GM18526 (cell line): ENCODE measurements around the gene TOMM40L.

Experiments
- POLR2A ChIP-seq: IDR thresholded peaks from 3 replicates; pipeline ENCODE4 v1.6.1; 2011; ENCODE audit not compliant: insufficient read length; ENCODE audit errors: extremely low read depth

TOMM40L gene

GRCh38 chr1:161226320-161226711 lies 456 bp downstream of the TOMM40L start:
- TF ChIP-seq POLR2A = no peak

GRCh38 chr1:161226759-161227158 lies 899 bp downstream of the TOMM40L start:
- no peak for TF ChIP-seq POLR2A

- no peak for TF ChIP-seq POLR2A
These were observed 1.5 kb downstream of the TOMM40L start for GRCh38 chr1:161227196-161227871.

- TF ChIP-seq POLR2A = no peak
These were observed 2.2 kb downstream of the TOMM40L start for GRCh38 chr1:161228032-161228431.

- no peak for TF ChIP-seq POLR2A
These were observed 4.0 kb downstream of the TOMM40L start for GRCh38 chr1:161229896-161230295.

GRCh38 chr1:161230762-161231161 lies 4.9 kb downstream of the TOMM40L start:
- TF ChIP-seq POLR2A = no peak

- TF ChIP-seq POLR2A = no peak
These were observed 7.2 kb downstream of the TOMM40L start for GRCh38 chr1:161233102-161233501.

- no peak for TF ChIP-seq POLR2A
These were observed 10.3 kb downstream of the TOMM40L start for GRCh38 chr1:161235957-161236775.

- TF ChIP-seq POLR2A = no peak
These were observed 12.2 kb downstream of the TOMM40L start, which contains the start of gene NR1I3 for GRCh38 chr1:161238039-161238473. Gene NR1I3, minus strand, starts transcription at chr1:161238203. Its CDS starts 1,638 bp downstream, at chr1:161236565.

GRCh38 chr1:161241682-161242081 lies 15.8 kb downstream of the TOMM40L start:
- no peak for TF ChIP-seq POLR2A

GRCh38 chr1:161242313-161242712 lies 16.5 kb downstream of the TOMM40L start:
- no peak for TF ChIP-seq POLR2A

GRCh38 chr1:161244888-161245287 lies 19.0 kb downstream of the TOMM40L start:
- TF ChIP-seq POLR2A = no peak

- no peak for TF ChIP-seq POLR2A
These were observed 25.0 kb downstream of the TOMM40L start for GRCh38 chr1:161250829-161251228.

GRCh38 chr1:161251579-161251978 lies 25.7 kb downstream of the TOMM40L start:
- no peak for TF ChIP-seq POLR2A

GRCh38 chr1:161258439-161259344 lies 32.8 kb downstream of the TOMM40L start, which contains the start of gene PCP4L1:
Gene PCP4L1, plus strand, starts transcription at chr1:161258745. Its CDS starts 230 bp downstream, at chr1:161258975.
- TF ChIP-seq POLR2A = peak; percentile 37
